ENCODE results near the gene ZSCAN21.

DNA sequence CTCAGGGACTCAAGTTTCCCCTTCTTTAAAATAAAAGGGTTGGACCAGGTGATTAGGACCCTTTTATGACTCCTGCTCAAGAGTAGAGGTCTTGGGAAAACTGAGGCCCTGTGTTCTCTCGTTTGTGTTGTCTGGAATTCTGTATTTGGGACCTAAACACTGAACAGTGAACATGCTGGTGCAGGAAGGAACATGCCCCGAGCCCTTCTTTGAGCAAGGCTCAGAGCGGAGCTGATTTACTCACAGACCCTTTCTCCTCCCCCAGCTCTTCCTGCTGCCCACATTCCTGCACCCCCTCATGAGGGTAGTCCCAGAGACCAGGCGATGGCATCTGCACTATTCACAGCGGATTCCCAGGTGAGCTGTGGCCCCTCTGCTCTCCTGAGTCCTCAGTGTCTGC lies 20.0 kb upstream of the ZSCAN21 start:
- TF ChIP-seq, protein P1, sequence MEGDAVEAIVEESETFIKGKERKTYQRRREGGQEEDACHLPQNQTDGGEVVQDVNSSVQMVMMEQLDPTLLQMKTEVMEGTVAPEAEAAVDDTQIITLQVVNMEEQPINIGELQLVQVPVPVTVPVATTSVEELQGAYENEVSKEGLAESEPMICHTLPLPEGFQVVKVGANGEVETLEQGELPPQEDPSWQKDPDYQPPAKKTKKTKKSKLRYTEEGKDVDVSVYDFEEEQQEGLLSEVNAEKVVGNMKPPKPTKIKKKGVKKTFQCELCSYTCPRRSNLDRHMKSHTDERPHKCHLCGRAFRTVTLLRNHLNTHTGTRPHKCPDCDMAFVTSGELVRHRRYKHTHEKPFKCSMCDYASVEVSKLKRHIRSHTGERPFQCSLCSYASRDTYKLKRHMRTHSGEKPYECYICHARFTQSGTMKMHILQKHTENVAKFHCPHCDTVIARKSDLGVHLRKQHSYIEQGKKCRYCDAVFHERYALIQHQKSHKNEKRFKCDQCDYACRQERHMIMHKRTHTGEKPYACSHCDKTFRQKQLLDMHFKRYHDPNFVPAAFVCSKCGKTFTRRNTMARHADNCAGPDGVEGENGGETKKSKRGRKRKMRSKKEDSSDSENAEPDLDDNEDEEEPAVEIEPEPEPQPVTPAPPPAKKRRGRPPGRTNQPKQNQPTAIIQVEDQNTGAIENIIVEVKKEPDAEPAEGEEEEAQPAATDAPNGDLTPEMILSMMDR (IDR thresholded peaks at IDR 0.05), result no peak
- no peak for TF ChIP-seq POLR2A (IDR thresholded peaks at IDR 0.05)
